Body of pancreas (tissue), 4 donors: ENCODE data around the gene SLITRK4. TPM values are rescaled to one million over a fixed set of nuclear protein-coding genes. Genes with fewer than 3 reads are reported as not detected.
A peak's percentile ranks its signal among the peaks of the same experiment; 100 is the strongest.

Experiments
- ATAC-seq: fragments of 150-250 bp; one replicate; pipeline ENCODE4 v1.9.1; 2016
- DNase-seq, 4 donors: peaks; one replicate each; pipeline ENCODE4 v3.0.0-alpha.2; 2019
- H3K27ac ChIP-seq, 4 donors: fragments of 200-600 bp; sonication (generic); 1 replicate in 3 of 4; 2 replicates in 1 of 4; pipeline versions ENCODE4 v1.5.1 to v1.6.1; 2016 to 2019; ENCODE audit warnings: mild to moderate bottlenecking in 1 of 4, mixed read lengths in 1 of 4, moderate library complexity in 1 of 4
- H3K27me3 ChIP-seq, 2 donors: fragments of 200-600 bp; sonication (generic); one replicate each; pipeline ENCODE4 v1.6.0; 2016; ENCODE audit warnings: mild to moderate bottlenecking in 1 of 2
- H3K36me3 ChIP-seq, 2 donors: fragments of 200-600 bp; sonication (generic); replicated peaks in 1 of 2; 2 replicates each; pipeline ENCODE4 v1.5.1; 2016; ENCODE audit warnings: low read depth in 2 of 2; ENCODE audit not compliant: insufficient read depth in 1 of 2
- H3K4me1 ChIP-seq: fragments of 200-600 bp; sonication (generic); one replicate; pipeline ENCODE4 v1.6.0; 2016
- H3K4me3 ChIP-seq, 2 donors: fragments of 200-600 bp; sonication (generic); 1 replicate in 1 of 2; 2 replicates in 1 of 2; pipeline ENCODE4 v1.5.1; 2016 to 2019
- H3K9me3 ChIP-seq, 3 donors: fragments of 200-600 bp; sonication (generic); 1 replicate in 2 of 3; 2 replicates in 1 of 3; pipeline ENCODE4 v1.5.1; 2016
- POLR2A ChIP-seq, 3 donors: fragments of 450-650 bp; IDR thresholded peaks; one replicate each; pipeline ENCODE4 v1.6.1; 2016; ENCODE audit warnings: antibody characterized with exemption in 3 of 3, mild to moderate bottlenecking in 2 of 3
- WGBS, 2 donors: methylation state at CpG; one replicate each; pipeline ENCODE4 v1.1.5; 2017; 5-methylcytosine and 5-hydroxymethylcytosine counted together
- intact Hi-C: fragments of 100-400 bp; cut with DNase I; formaldehyde crosslinking; loops from one replicate; pipeline ENCODE4 v1.15.1; 2023
- total RNA-seq, 2 donors: library from RNA; depleted of rRNA; stranded (reverse); fragments of >200 nt; gene quantifications; one replicate each; pipeline ENCODE4 v1.1.0, GENCODE V29; 2016
- TF ChIP-seq, protein P1 (sequence below), 7 experiments: fragments of 450-650 bp in 4 of 7; fragments of 200-600 bp in 3 of 7; sonication (generic) in 3 of 7; IDR thresholded peaks; one replicate each; pipeline ENCODE4 v1.5.1; 2016 to 2019; ENCODE audit warnings: antibody characterized with exemption in 7 of 7

Gene SLITRK4, protein sequence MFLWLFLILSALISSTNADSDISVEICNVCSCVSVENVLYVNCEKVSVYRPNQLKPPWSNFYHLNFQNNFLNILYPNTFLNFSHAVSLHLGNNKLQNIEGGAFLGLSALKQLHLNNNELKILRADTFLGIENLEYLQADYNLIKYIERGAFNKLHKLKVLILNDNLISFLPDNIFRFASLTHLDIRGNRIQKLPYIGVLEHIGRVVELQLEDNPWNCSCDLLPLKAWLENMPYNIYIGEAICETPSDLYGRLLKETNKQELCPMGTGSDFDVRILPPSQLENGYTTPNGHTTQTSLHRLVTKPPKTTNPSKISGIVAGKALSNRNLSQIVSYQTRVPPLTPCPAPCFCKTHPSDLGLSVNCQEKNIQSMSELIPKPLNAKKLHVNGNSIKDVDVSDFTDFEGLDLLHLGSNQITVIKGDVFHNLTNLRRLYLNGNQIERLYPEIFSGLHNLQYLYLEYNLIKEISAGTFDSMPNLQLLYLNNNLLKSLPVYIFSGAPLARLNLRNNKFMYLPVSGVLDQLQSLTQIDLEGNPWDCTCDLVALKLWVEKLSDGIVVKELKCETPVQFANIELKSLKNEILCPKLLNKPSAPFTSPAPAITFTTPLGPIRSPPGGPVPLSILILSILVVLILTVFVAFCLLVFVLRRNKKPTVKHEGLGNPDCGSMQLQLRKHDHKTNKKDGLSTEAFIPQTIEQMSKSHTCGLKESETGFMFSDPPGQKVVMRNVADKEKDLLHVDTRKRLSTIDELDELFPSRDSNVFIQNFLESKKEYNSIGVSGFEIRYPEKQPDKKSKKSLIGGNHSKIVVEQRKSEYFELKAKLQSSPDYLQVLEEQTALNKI
- 1 to 10 TPM in 1 of 2 donors, under 1 TPM in 1; 0.33 to 1.6 TPM for total RNA-seq

DNA sequence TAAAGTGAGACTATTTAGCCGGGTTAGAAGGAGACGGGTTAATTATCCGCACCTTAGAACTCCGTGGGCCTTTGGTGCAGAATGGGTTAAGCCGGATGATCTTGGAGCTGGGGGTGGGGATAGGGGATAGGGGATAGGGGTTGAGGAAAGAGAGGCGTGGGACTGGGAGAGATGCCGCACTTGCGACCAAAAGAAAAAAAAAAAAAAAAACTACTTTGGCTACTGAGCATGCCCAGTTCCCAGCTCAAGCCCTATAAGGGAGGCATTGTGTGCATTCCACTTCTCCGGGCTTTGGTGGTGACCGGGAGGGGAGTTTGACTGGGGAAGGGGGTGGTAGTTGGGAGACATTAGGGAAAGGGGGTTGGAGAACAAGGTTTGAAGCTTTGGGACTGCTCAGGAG, at the start of gene SLITRK4:
SLITRK4 (minus strand) TSS at position 187 of the 400 bp plus-strand sequence. CDS start 4,993 bp downstream, outside the sequence.
- H3K27ac ChIP-seq: no peak within 1 kb of the TSS
- DNase-seq: peak; percentile 10 to 34 (median 24)
- peak; percentile 7 for ATAC-seq
- no peak within 1 kb of the TSS for H3K4me3 ChIP-seq
- no peaks in the 10 kb centered on the region for H3K36me3 ChIP-seq
- no peaks in the 10 kb centered on the region for H3K27me3 ChIP-seq
- intact Hi-C loops: no loop called here
- no peak for TF ChIP-seq POLR2A (IDR thresholded peaks at IDR 0.05)
- TF ChIP-seq, protein P1, sequence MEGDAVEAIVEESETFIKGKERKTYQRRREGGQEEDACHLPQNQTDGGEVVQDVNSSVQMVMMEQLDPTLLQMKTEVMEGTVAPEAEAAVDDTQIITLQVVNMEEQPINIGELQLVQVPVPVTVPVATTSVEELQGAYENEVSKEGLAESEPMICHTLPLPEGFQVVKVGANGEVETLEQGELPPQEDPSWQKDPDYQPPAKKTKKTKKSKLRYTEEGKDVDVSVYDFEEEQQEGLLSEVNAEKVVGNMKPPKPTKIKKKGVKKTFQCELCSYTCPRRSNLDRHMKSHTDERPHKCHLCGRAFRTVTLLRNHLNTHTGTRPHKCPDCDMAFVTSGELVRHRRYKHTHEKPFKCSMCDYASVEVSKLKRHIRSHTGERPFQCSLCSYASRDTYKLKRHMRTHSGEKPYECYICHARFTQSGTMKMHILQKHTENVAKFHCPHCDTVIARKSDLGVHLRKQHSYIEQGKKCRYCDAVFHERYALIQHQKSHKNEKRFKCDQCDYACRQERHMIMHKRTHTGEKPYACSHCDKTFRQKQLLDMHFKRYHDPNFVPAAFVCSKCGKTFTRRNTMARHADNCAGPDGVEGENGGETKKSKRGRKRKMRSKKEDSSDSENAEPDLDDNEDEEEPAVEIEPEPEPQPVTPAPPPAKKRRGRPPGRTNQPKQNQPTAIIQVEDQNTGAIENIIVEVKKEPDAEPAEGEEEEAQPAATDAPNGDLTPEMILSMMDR (IDR thresholded peaks at IDR 0.05): no peak
- H3K4me1 ChIP-seq: peaks cover 7% of the 10 kb centered on the region
- H3K9me3 ChIP-seq: no peaks in the 10 kb centered on the region
- 1 to 3% methylated on average over 9 to 10 of the region's 10 CpGs for WGBS, 2 donors

DNA sequence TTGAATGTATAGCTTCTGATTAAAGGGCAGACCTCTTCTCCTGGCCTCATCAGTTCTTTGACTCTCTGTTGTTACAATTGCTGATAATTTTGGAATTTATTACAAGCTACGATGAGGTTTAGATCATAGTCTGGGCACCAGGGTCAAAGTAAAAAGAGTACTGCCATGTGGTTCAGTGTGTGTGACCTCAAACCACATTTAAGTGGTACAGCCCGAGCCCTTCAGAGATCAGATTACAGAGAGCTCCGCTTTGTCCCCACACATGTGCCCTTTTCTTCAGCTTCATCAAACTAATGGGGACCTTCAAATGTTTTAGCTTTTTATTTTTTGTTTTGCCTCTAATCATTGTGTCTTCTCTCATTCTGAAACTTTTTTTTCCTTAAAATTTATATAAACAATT, 47.6 kb upstream of the SLITRK4 start:
- H3K36me3 ChIP-seq: no peaks in the 10 kb centered on the region
- no peaks in the 10 kb centered on the region for H3K27me3 ChIP-seq
- ATAC-seq (no peak), DNase-seq (no peak)
- TF ChIP-seq POLR2A (IDR thresholded peaks at IDR 0.05): no peak
- TF ChIP-seq, protein P1 (IDR thresholded peaks at IDR 0.05): no peak
- no peak overlapping the region for H3K4me3 ChIP-seq
- no peaks in the 10 kb centered on the region for H3K9me3 ChIP-seq
- H3K4me1 ChIP-seq: no peaks in the 10 kb centered on the region
- intact Hi-C loops: no loop called here
- no peak overlapping the region for H3K27ac ChIP-seq
- WGBS, 2 donors: 50% methylated on average over 3 of the region's 3 CpGs

DNA sequence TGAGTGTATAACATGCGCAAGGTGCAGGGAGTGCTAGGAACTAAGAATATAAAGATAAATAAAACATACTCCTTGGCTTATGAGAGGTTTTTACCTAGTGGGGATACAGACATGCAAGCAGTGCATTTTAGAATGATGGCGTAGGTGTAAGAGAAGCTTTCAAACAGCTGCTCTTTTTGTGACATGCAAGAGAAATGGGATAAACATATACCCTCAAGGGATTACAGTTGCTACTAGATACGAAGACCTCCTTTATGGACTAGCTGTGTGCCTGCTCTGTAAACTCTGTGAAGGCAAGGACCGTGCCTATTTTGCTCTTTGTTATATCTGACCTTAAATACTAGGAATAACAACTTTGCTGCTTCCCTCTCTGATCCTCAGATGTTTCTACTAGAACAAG, 39.0 kb upstream of the SLITRK4 start:
- no peaks in the 10 kb centered on the region for H3K36me3 ChIP-seq
- H3K27me3 ChIP-seq: no peaks in the 10 kb centered on the region
- no peak for DNase-seq
- TF ChIP-seq POLR2A (IDR thresholded peaks at IDR 0.05): no peak
- TF ChIP-seq, protein P1 (IDR thresholded peaks at IDR 0.05): no peak
- no peak overlapping the region for H3K27ac ChIP-seq
- 68 to 74% methylated on average over 4 of the region's 4 CpGs for WGBS, 2 donors
- intact Hi-C loops: no loop called here
- no peaks in the 10 kb centered on the region for H3K4me1 ChIP-seq
- no peak overlapping the region for H3K4me3 ChIP-seq
- no peaks in the 10 kb centered on the region for H3K9me3 ChIP-seq
- ATAC-seq: no peak

DNA sequence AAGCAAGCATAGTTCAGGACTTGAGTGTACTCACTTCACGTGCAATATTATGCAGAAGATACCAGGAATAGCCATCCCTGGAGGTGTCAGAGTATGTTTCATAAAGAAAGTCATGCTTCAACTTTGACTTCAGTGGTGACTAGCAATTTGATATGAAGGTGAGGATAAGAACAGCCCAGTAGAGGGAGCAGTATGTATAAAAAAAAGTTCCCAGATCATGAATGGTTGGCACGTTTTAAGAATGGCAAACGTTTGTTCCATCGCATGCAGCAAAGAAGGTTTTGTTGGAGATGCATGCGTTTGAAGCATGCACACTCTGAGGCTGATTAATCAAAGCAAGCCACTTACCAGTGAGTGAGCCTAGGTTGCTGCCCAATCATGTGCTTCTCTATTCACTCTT, 33.5 kb upstream of the SLITRK4 start:
- H3K4me1 ChIP-seq: no peaks in the 10 kb centered on the region
- TF ChIP-seq, protein P1 (IDR thresholded peaks at IDR 0.05): peak in 4 of 7 experiments; percentile 15 to 41 (median 20)
- no peak for TF ChIP-seq POLR2A (IDR thresholded peaks at IDR 0.05)
- intact Hi-C loops: no loop called here
- no peak overlapping the region for H3K27ac ChIP-seq
- H3K9me3 ChIP-seq: no peaks in the 10 kb centered on the region
- H3K36me3 ChIP-seq: no peaks in the 10 kb centered on the region
- H3K4me3 ChIP-seq: no peak overlapping the region
- ATAC-seq: no peak
- 0 to 4% methylated on average over 5 of the region's 5 CpGs for WGBS, 2 donors
- no peaks in the 10 kb centered on the region for H3K27me3 ChIP-seq
- no peak for DNase-seq
